ENCODE data around the gene CDCA5.
"Not testable (repeated sequence)": the region's sequence is repeated elsewhere in the genome, so short reads cannot be mapped to it uniquely, and the experiment has no call there.

The CDCA5 gene

GRCh38 chr11:65118891-65119669 is 35.2 kb upstream of the CDCA5 start:
- DNase-seq, result not testable (repeated sequence)

GRCh38 chr11:65118097-65118837 is 34.4 kb upstream of the CDCA5 start:
- no peak for DNase-seq

GRCh38 chr11:65117206-65118096 is 33.6 kb upstream of the CDCA5 start, which contains the start of gene ZNHIT2:
ZNHIT2 (minus strand) TSS chr11:65117701; CDS start chr11:65117653, 48 bp downstream.
- DNase-seq, result peak; percentile 89

- DNase-seq, result peak; percentile 45
Observed at GRCh38 chr11:65116370-65117205, 32.7 kb upstream of the CDCA5 start.

- DNase-seq, result no peak
Observed at GRCh38 chr11:65115361-65116082, 31.7 kb upstream of the CDCA5 start.

- DNase-seq, result no peak
Observed at GRCh38 chr11:65114538-65115171, 30.8 kb upstream of the CDCA5 start.

GRCh38 chr11:65113839-65114238 is 30.0 kb upstream of the CDCA5 start:
- DNase-seq, result no peak

- no peak for DNase-seq
Observed at GRCh38 chr11:65113361-65113756, 29.5 kb upstream of the CDCA5 start.

GRCh38 chr11:65112546-65113360 is 28.9 kb upstream of the CDCA5 start:
- peak; percentile 60 for DNase-seq

- DNase-seq, result peak; percentile 82
Observed at GRCh38 chr11:65111744-65112545, 28.1 kb upstream of the CDCA5 start, which contains the start of gene TM7SF2. TM7SF2 (plus strand) TSS chr11:65111872; CDS start chr11:65112016, 144 bp downstream.

GRCh38 chr11:65111159-65111743 is 27.4 kb upstream of the CDCA5 start:
- DNase-seq, result no peak

- no peak for DNase-seq
Observed at GRCh38 chr11:65110354-65110861, 26.6 kb upstream of the CDCA5 start.

GRCh38 chr11:65109231-65110198 is 25.7 kb upstream of the CDCA5 start:
- DNase-seq, result no peak

GRCh38 chr11:65108469-65109123 is 24.8 kb upstream of the CDCA5 start:
- no peak for DNase-seq

GRCh38 chr11:65107751-65108468 is 24.1 kb upstream of the CDCA5 start:
- DNase-seq, result no peak

GRCh38 chr11:65107078-65107477 is 23.2 kb upstream of the CDCA5 start:
- no peak for DNase-seq

Data from activated gamma-delta T cell (primary cell).